HT1080 (cell line): Measurements from ENCODE around the gene GP1BA. TPM values are rescaled to one million over a fixed set of nuclear protein-coding genes. Genes with fewer than 3 reads are reported as not detected.
A peak's percentile ranks its signal among the peaks of the same experiment; 100 is the strongest.

Experiments
- DNase-seq: peaks from one replicate; pipeline ENCODE4 v3.0.0-alpha.2; 2015; ENCODE audit warnings: low read depth
- total RNA-seq: library from RNA; depleted of rRNA; stranded (reverse); fragments of >200 nt; shearing (Covaris generic); gene quantifications from 2 replicates; pipeline ENCODE4 v1.2.3, GENCODE V29; 2014

Gene GP1BA
- total RNA-seq, 1 experiment from 2014 or later, result not detected

DNA sequence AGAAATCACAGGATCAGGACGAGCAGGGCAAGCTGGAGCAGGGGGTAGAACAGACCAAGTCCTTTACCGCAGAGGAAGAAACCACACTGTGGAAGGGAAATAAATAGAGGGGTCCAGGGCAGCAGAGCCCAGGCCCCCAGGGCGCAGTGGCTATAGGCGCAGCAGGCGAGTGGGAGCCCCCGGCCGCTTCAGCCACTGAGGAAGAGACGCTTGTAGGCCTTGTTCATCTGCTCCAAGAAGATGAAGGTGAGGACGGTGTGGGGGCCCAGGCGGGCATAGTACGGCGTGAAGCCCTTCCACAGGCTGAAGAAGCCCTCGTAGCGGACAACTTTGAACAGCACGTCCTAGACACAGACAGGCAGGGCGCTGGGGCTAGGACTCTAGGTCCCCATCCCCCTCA, 5.5 kb downstream of the GP1BA start:
- no peak for DNase-seq

DNA sequence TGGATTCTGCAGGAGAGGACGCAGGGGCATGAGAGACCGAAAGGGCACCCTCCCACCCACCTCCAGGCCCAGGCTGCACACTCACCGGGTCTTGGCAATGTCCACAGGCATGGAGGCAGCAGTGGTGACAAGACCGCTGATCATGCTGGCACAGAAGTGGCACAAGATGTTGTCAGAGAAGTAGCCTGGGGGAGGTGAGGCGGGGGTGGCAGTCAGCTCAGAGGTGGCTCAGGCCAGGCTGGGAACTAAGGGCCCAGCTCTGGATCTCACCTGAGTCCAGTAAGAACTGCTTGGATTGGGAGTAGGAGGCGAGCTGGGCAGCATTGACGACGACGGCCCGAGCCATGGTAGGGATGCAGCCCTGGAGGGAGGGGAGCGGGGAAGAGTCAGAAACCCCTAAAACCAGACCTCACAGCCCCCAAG, 6.0 kb downstream of the GP1BA start:
- no peak for DNase-seq

- DNase-seq, result no peak
Measured at GRCh38 chr17:4938688-4939545, 6.8 kb downstream of the GP1BA start.

GRCh38 chr17:4939546-4939795, 7.4 kb downstream of the GP1BA start:
- no peak for DNase-seq

- DNase-seq, result peak; percentile 99
Measured at GRCh38 chr17:4939796-4940554, 7.9 kb downstream of the GP1BA start, which contains the start of the genes RNF167 and SLC25A11. RNF167 (plus strand) TSS chr17:4940268; CDS start chr17:4940910, 642 bp downstream. SLC25A11 (minus strand) TSS chr17:4940046; CDS start chr17:4939910, 136 bp downstream.

GRCh38 chr17:4940555-4941318, 8.7 kb downstream of the GP1BA start:
- DNase-seq, result no peak

GRCh38 chr17:4941319-4941610, 9.2 kb downstream of the GP1BA start:
- no peak for DNase-seq

DNA sequence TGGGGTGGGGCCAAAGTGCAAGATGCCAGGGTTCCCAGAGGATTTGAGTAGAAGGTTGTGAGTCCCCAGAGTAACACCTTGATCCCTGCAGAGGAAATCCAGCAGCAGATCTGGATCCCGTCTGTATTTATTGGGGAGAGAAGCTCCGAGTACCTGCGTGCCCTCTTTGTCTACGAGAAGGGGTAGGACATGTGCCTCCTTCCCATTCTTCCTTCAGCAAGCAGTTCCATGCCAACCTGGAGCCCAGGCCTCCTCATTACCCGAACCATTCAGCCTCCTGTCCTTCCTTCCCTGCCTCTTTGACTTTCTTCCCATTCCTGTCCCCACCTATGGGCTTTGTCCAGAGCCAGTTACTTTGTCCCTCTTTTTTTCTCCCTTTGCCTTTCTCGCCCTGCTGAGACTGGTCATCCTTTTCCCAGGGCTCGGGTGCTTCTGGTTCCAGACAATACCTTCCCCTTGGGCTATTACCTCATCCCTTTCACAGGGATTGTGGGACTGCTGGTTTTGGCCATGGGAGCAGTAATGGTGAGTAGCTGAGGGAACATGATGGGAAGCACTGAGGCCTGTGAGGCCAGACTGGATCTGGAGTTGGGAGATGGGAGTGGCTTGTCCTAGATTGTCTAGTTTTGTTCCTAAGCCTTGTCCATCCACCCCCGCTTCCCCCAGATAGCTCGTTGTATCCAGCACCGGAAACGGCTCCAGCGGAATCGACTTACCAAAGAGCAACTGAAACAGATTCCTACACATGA, 10.9 kb downstream of the GP1BA start:
- no peak for DNase-seq

DNA sequence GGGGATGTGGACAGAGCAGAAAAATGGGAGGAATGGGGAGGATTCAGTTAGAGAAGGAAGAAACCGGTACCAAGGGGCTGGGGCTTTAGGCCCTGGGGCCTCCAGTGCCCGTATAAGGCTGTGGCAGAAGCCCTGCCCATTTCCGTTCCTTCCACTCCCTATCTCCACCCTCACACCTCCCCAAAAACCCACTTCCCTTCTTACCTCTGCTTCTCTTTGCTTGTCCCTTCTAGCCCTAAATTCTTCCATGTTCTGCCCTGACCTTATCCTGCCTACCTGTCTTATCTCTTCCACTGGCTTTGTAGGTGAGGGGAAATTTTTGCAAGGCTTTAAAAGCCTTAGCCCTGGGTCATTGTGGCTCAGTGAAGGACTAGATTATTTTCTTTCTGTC, 12.1 kb downstream of the GP1BA start:
- no peak for DNase-seq

DNA sequence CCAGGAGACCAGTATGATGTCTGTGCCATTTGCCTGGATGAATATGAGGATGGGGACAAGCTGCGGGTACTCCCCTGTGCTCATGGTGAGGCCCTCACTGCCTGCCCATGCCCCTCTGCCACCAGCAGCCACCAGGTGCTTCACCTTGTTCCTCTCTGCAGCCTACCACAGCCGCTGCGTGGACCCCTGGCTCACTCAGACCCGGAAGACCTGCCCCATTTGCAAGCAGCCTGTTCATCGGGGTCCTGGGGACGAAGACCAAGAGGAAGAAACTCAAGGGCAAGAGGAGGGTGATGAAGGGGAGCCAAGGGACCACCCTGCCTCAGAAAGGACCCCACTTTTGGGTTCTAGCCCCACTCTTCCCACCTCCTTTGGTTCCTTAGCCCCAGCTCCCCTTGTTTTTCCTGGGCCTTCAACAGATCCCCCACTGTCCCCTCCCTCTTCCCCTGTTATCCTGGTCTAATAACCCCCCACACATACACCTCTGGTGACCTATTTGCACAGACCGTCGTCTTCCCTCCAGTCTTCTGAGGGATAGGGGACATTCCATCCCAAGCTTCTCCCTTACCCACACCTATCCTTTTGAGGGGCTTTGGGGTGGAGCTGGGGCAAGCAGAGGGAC, 12.6 kb downstream of the GP1BA start:
- DNase-seq, result no peak

DNA sequence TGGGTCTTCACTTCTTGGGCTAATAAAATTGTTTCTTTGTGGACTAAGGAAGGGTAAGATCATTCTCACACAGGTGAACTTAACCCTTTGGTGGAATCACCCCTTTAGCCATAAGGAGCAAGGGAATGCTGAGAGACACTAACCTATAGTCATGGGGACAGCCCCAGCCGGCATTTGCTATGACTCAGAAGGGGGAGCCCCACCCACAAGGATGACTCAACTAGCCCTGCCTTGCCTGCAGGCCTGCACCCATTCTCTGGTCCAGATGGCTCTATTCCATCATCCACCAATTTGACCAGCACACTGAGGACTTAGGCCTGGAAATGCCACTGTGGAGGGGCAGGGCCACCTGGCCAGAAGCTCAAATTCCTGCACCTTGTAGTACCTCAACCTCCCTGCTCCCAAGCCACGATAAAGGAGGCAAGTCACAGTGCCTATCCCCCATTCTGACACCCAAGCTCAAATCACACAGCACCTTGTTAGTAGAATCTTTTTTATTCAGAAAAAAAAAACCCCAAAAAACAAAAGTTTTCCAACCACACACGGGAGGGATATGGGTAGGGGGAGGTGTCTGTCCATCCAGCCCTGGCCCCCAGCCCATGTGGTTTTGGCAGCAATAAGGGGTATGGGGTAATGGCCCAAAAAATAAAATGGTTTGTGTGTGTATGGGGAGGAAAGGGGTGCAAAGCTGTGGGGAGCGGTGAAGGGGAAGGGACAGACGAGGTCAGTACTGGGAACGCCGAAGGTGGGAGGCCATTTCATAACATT, 13.3 kb downstream of the GP1BA start:
- DNase-seq, result peak; percentile 92

DNA sequence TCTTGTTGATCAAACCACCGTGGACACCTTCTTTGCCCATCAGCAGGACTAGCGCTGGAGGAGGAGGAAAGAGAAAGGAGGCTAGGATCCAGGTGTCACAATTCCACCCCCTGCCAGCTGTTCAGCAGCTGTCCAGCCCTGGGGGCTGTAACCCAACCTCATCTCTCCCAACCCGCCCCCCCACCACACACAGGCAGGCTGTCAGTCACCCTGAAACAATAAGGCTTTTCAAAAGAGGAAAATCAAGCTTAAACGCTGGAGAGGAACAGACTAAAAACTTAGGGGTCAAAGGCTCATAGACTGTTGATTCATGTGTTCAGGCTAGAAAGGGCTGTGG, 13.8 kb downstream of the GP1BA start:
- no peak for DNase-seq

GRCh38 chr17:4946312-4946976, 14.4 kb downstream of the GP1BA start:
- DNase-seq, result no peak

DNA sequence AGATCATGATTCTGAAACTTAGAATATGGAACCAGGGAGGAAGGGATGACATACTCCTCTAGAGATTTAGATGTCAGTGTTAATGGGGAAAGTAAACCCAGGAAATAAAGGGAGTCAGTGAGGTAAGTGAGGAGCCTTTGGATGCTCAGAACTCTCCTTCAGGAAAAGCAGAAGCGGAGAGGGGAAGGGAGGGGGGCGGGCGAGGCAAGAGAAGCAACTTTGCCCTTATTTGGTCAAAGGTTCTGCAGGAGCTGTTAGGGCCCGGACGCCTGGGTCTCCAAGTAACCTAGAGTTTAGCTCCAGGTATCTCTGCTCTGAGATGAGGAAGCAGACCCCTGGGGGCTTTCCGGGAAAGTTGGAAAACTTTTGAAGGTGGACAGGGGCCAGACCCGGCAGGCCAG, 14.9 kb downstream of the GP1BA start:
- no peak for DNase-seq

- peak; percentile 80 for DNase-seq
Measured at GRCh38 chr17:4947411-4948165, 15.5 kb downstream of the GP1BA start.

DNA sequence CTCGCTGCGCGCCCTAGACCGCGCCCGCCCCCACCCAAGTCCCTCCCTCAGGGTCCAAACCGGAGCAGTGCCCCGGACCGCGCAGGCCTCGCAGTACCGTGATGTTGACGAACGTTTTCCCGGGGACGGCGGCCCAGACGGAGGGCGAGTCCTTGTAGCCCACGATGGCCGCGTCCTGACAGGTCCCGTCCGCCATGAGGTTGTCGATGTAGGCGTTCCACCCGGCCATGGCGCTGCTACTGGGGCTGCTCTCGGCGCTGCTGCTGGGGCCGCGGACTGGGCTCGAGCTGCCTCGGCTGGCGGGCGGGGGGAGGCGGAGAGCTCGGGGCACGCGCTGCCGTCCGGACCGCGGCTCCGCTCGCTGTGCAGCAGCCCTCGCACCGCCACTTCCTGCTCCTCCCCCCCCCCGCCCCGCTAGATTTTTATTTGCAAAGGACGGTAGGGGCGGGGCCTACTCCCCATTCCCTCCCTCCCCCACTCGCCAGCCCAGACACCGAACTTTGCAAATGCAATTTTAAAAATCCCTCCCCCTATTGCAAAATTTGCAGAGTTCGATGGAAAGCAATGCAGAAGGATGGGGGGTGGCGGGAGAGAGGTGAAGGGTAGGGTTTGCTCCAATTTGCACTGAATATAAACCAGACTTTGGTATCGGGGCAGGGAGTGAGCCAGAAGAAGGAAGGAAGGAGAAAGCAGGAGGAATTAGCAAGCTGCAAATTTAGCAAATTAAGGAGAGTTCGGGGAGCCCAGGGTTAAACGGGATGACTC, 16.3 kb downstream of the GP1BA start, which contains the start of gene PFN1:
Gene PFN1, minus strand, starts transcription at position 365 of the 765 bp plus-strand sequence. Its CDS starts 136 bp downstream, at position 229.
- DNase-seq, result peak; percentile 80

- peak; percentile 89 for DNase-seq
Measured at GRCh38 chr17:4948931-4949320, 16.8 kb downstream of the GP1BA start.
